Endothelial cell of umbilical vein (primary cell): ENCODE measurements around the gene ITGA1. TPM values are rescaled to one million over a fixed set of nuclear protein-coding genes. Genes with fewer than 3 reads are reported as not detected.
A peak's percentile ranks its signal among the peaks of the same experiment; 100 is the strongest.

ENCODE experiments used
- BruUV-seq: library from RNA; stranded (reverse); fragments of 400-500 nt; replicated peaks from 2 replicates; lab custom pipeline; 2021; lab: Mats Ljungman, UMichigan
- CTCF ChIA-PET: fragments of 300-600, 350-600 bp; sonication (Branson Sonifier 250); formaldehyde crosslinking; loops from one replicate; lab custom pipeline; 2021; ENCODE audit warnings: antibody characterized with exemption, inconsistent platforms; lab: Charles Lee
- POLR2A ChIA-PET: fragments of 300-600, 350-600 bp; sonication (Branson Sonifier 250); formaldehyde crosslinking; loops from one replicate; lab custom pipeline; 2021; ENCODE audit warnings: antibody characterized with exemption, inconsistent platforms; lab: Charles Lee
- DNase-seq: peaks from one replicate; pipeline ENCODE4 v3.0.0-alpha.2; 2011; ENCODE audit warnings: low read depth, low spot score
- FAIRE-seq: peaks from 2 replicates; lab custom pipeline; 2011; peaks lifted over from hg19 to GRCh38; lab: Jason Lieb, UNC
- H2AFZ ChIP-seq: 2 replicates; pipeline ENCODE4 v1.6.0; 2012; ENCODE audit warnings: low read depth, low read length, control low read depth, inconsistent platforms
- H3K27ac ChIP-seq: 2 replicates; pipeline ENCODE4 v1.5.1; 2011; ENCODE audit warnings: low read depth, mild to moderate bottlenecking, control low read depth, low read length, moderate library complexity; ENCODE audit not compliant: insufficient read depth
- H3K27me3 ChIP-seq, 2 experiments: 2 replicates each; pipeline versions ENCODE4 v1.6.0 to v1.6.1; 2011; ENCODE audit warnings: low read length in 2 of 2, mixed read lengths in 1 of 2; ENCODE audit not compliant: control insufficient read depth in 2 of 2, insufficient read depth in 2 of 2
- H3K36me3 ChIP-seq, 2 experiments: 2 replicates in 1 of 2; 3 replicates in 1 of 2; pipeline ENCODE4 v1.5.1; 2011; ENCODE audit warnings: low read length in 2 of 2, mild to moderate bottlenecking in 1 of 2, moderate library complexity in 1 of 2; ENCODE audit not compliant: control insufficient read depth in 2 of 2, insufficient read depth in 2 of 2; ENCODE audit errors: extremely low read depth in 1 of 2
- H3K4me1 ChIP-seq: 3 replicates; pipeline ENCODE4 v1.5.1; 2011; ENCODE audit warnings: mild to moderate bottlenecking, low read length; ENCODE audit not compliant: control insufficient read depth, insufficient read depth; ENCODE audit errors: extremely low read depth
- H3K4me2 ChIP-seq: 2 replicates; pipeline ENCODE4 v1.6.1; 2011; ENCODE audit warnings: low read length, control low read depth, mixed read lengths; ENCODE audit not compliant: insufficient read depth
- H3K4me3 ChIP-seq, 3 experiments: fragments of 200-600 bp in 1 of 3; sonication (generic), shearing (Covaris generic) in 1 of 3; replicated peaks in 1 of 3; 2 replicates each; pipeline ENCODE4 v1.5.1; 2011 to 2016; ENCODE audit warnings: control low read depth in 3 of 3, low read length in 3 of 3, mild to moderate bottlenecking in 2 of 3, inconsistent platforms in 1 of 3, low read depth in 1 of 3, moderate library complexity in 1 of 3; ENCODE audit not compliant: insufficient read depth in 1 of 3
- H3K79me2 ChIP-seq: 2 replicates; pipeline ENCODE4 v1.6.0; 2012; ENCODE audit warnings: low read length, inconsistent platforms; ENCODE audit not compliant: control insufficient read depth, insufficient read depth
- H3K9ac ChIP-seq: replicated peaks from 2 replicates; pipeline ENCODE3; 2011; ENCODE audit warnings: low read length, control low read depth; ENCODE audit not compliant: insufficient read depth; ENCODE audit errors: extremely low read depth
- H3K9me1 ChIP-seq: replicated peaks from 3 replicates; pipeline ENCODE4 v1.6.0; 2011; ENCODE audit warnings: mild to moderate bottlenecking, low read length; ENCODE audit not compliant: control insufficient read depth, insufficient read depth; ENCODE audit errors: extremely low read depth
- H3K9me3 ChIP-seq: replicated peaks from 2 replicates; pipeline ENCODE4 v1.5.1; 2012; ENCODE audit warnings: low read length, inconsistent platforms; ENCODE audit not compliant: control insufficient read depth, insufficient read depth
- H4K20me1 ChIP-seq: replicated peaks from 2 replicates; pipeline ENCODE3; 2011; ENCODE audit warnings: mild to moderate bottlenecking, low read length; ENCODE audit not compliant: control insufficient read depth, insufficient read depth; ENCODE audit errors: extremely low read depth
- CTCF ChIP-seq, 2 donors: IDR thresholded peaks; 1 replicate in 1 of 2; 2 replicates in 1 of 2; pipeline ENCODE4 v1.5.1; 2011; ENCODE audit warnings: low read length in 2 of 2, mild to moderate bottlenecking in 2 of 2, moderate library complexity in 2 of 2, control low read depth in 1 of 2, inconsistent platforms in 1 of 2, low read depth in 1 of 2; ENCODE audit not compliant: insufficient read depth in 1 of 2; ENCODE audit errors: extremely low read depth in 1 of 2
- EZH2 ChIP-seq: IDR thresholded peaks from 2 replicates; pipeline ENCODE4 v1.6.1; 2012; ENCODE audit warnings: borderline replicate concordance, low read depth, mild to moderate bottlenecking, moderate library complexity, low read length, inconsistent platforms; ENCODE audit not compliant: severe bottlenecking
- FOS ChIP-seq: IDR thresholded peaks from 2 replicates; pipeline ENCODE4 v1.6.1; 2011; ENCODE audit warnings: mild to moderate bottlenecking, low read length, moderate library complexity, borderline replicate concordance; ENCODE audit not compliant: insufficient read depth
- GATA2 ChIP-seq: IDR thresholded peaks from 2 replicates; pipeline ENCODE4 v1.7.0; 2011; ENCODE audit warnings: low read depth, mild to moderate bottlenecking, moderate library complexity, mixed read lengths, low read length; ENCODE audit not compliant: insufficient read length, insufficient read depth
- JUN ChIP-seq: IDR thresholded peaks from 2 replicates; pipeline ENCODE4 v1.6.1; 2011; ENCODE audit warnings: borderline replicate concordance, low read depth; ENCODE audit not compliant: insufficient read length, insufficient read depth
- MAX ChIP-seq: IDR thresholded peaks from 2 replicates; pipeline ENCODE4 v1.6.1; 2011; ENCODE audit not compliant: insufficient read depth, insufficient read length
- MYC ChIP-seq: IDR thresholded peaks from one replicate; pipeline ENCODE4 v1.6.1; 2011; ENCODE audit warnings: mild to moderate bottlenecking, low read depth, low read length
- POLR2A ChIP-seq: IDR thresholded peaks from 2 replicates; pipeline ENCODE4 v1.6.1; 2012; ENCODE audit warnings: low read depth, mild to moderate bottlenecking, control low read depth, low read length
- POLR2AphosphoS5 ChIP-seq: IDR thresholded peaks from 2 replicates; pipeline ENCODE4 v1.6.1; 2012; ENCODE audit warnings: low read depth, mild to moderate bottlenecking, control low read depth, low read length, moderate library complexity; ENCODE audit not compliant: insufficient read depth
- dilution Hi-C: fragments of 300-500 bp; cut with MboI; formaldehyde crosslinking; loops from one replicate; pipeline ENCODE4 v1.15.0; 2019; ENCODE audit warnings: low sequenced_read_pairs; ENCODE audit not compliant: extremely low pct_ligation_motif_present
- intact Hi-C: fragments of 100-400 bp; cut with micrococcal nuclease; formaldehyde crosslinking; loops from one replicate; pipeline ENCODE4 v1.10.0; 2022
- polyA plus RNA-seq, 4 experiments: library from polyadenylated mRNA; depleted of rRNA in 3 of 4; stranded (reverse) in 3 of 4; unstranded in 1 of 4; fragments of >200 nt; gene quantifications; 2 replicates each; pipeline versions ENCODE4 v1.2.1 to v1.2.3, GENCODE V29; 2011 to 2012; ENCODE audit warnings: missing spikeins in 1 of 4
- total RNA-seq: library from RNA; stranded (reverse); gene quantifications from 2 replicates; pipeline ENCODE4 v1.2.3, GENCODE V29; 2021

Gene ITGA1
- total and polyA plus RNA-seq, 2 donors (not counting 3 experiments of a cell fraction or from before 2014, with no cell fraction given), result 0.65 to 1.9 TPM

- Histone ChIP-seq H3K9me3 (no peaks in the 10 kb centered on the region), H4K20me1 (no peaks in the 10 kb centered on the region), H3K36me3 (no peaks in the 10 kb centered on the region), H3K27ac (no peak overlapping the region), H3K27me3 (no peaks in the 10 kb centered on the region), H2AFZ (no peak overlapping the region), H3K79me2 (no peaks in the 10 kb centered on the region), H3K4me1 (no peaks in the 10 kb centered on the region), H3K9ac (no peak overlapping the region), H3K4me3 (no peak overlapping the region), H3K4me2 (no peak overlapping the region), H3K9me1 (no peaks in the 10 kb centered on the region)
- no peak for TF ChIP-seq JUN
- peak; percentile 41 for TF ChIP-seq FOS
- dilution Hi-C loops (no loop called here), intact Hi-C loops (no loop called here)
- CTCF ChIA-PET, result interaction anchor here (1.0 kb wide), 1 partner anchor 36 kb away, joined by 3 read pairs; no protein-coding TSS in a partner anchor
- no TSS peak for BruUV-seq
- POLR2A ChIA-PET, result no interaction called here
- FAIRE-seq (no peak), DNase-seq (peak; percentile 22)
Measured at GRCh38 chr5:52878656-52879055, 90.9 kb downstream of the ITGA1 start.

GRCh38 chr5:52880541-52880940, 92.8 kb downstream of the ITGA1 start:
- no peak for TF ChIP-seq JUN
- TF ChIP-seq FOS, result no peak
- TF ChIP-seq MYC, result no peak
- TF ChIP-seq MAX, result no peak
- TF ChIP-seq EZH2, result no peak
- TF ChIP-seq POLR2A, result no peak
- TF ChIP-seq GATA2, result no peak
- TF ChIP-seq CTCF (IDR thresholded peaks at IDR 0.05; ENCODE audit: extremely low read depth in 1 of 2, insufficient read depth in 1 of 2, low read depth in 1 of 2, low read length in 2 of 2), result no peak
- TF ChIP-seq POLR2AphosphoS5, result no peak
- no peak overlapping the region for H3K9ac ChIP-seq
- dilution Hi-C loops, result no loop called here
- H3K4me2 ChIP-seq, result no peak overlapping the region
- no peaks in the 10 kb centered on the region for H3K79me2 ChIP-seq
- no TSS peak for BruUV-seq
- intact Hi-C loops, result no loop called here
- no peaks in the 10 kb centered on the region for H3K9me1 ChIP-seq
- no peaks in the 10 kb centered on the region for H4K20me1 ChIP-seq
- no peaks in the 10 kb centered on the region for H3K9me3 ChIP-seq
- no peak overlapping the region for H3K27ac ChIP-seq
- no peaks in the 10 kb centered on the region for H3K4me1 ChIP-seq
- ChIA-PET CTCF (no interaction called here), POLR2A (no interaction called here)
- H3K4me3 ChIP-seq, result no peak overlapping the region
- H2AFZ ChIP-seq, result no peak overlapping the region
- FAIRE-seq (no peak), DNase-seq (no peak)
- H3K36me3 ChIP-seq, result no peaks in the 10 kb centered on the region
- no peaks in the 10 kb centered on the region for H3K27me3 ChIP-seq
